Osteoblast (primary cell): ENCODE measurements around the gene MYOM1. TPM values are rescaled to one million over a fixed set of nuclear protein-coding genes. Genes with fewer than 3 reads are reported as not detected.

Experiments used
- DNase-seq: peaks from one replicate; pipeline ENCODE4 v3.0.0; 2011; ENCODE audit warnings: low spot score, mixed read lengths; ENCODE audit not compliant: insufficient read length; ENCODE audit errors: missing footprints
- H2AFZ ChIP-seq: 2 replicates; pipeline ENCODE4 v1.6.0; 2011; ENCODE audit warnings: mild to moderate bottlenecking, low read length
- H3K27ac ChIP-seq: 2 replicates; pipeline ENCODE4 v1.5.1; 2011; ENCODE audit warnings: mild to moderate bottlenecking, low read depth, low read length, moderate library complexity
- H3K27me3 ChIP-seq: 2 replicates; pipeline ENCODE4 v1.6.0; 2012; ENCODE audit warnings: mild to moderate bottlenecking, control low read depth, inconsistent platforms, low read length, moderate library complexity; ENCODE audit not compliant: insufficient read depth
- H3K36me3 ChIP-seq: 2 replicates; pipeline ENCODE4 v1.5.1; 2011; ENCODE audit warnings: mild to moderate bottlenecking, low read length, control low read depth, moderate library complexity; ENCODE audit not compliant: insufficient read depth
- H3K4me1 ChIP-seq: 2 replicates; pipeline ENCODE4 v1.5.1; 2011; ENCODE audit warnings: mild to moderate bottlenecking, low read length, control low read depth, moderate library complexity; ENCODE audit not compliant: insufficient read depth
- H3K4me2 ChIP-seq: 2 replicates; pipeline ENCODE4 v1.6.0; 2011; ENCODE audit warnings: mild to moderate bottlenecking, low read length; ENCODE audit not compliant: insufficient read depth
- H3K4me3 ChIP-seq: fragments of 200-600 bp; sonication (generic); 3 replicates; pipeline ENCODE4 v1.5.1; 2012; ENCODE audit warnings: mild to moderate bottlenecking, low read length, inconsistent platforms; ENCODE audit not compliant: insufficient read depth
- H3K79me2 ChIP-seq: 2 replicates; pipeline ENCODE4 v1.6.0; 2012; ENCODE audit warnings: mild to moderate bottlenecking, low read length, control low read depth, inconsistent platforms; ENCODE audit not compliant: insufficient read depth
- H3K9me3 ChIP-seq: 2 replicates; pipeline ENCODE4 v1.5.1; 2011; ENCODE audit warnings: low read depth, low read length, control low read depth
- H4K20me1 ChIP-seq: 2 replicates; pipeline ENCODE4 v1.6.0; 2012; ENCODE audit warnings: mild to moderate bottlenecking, low read length, control low read depth; ENCODE audit not compliant: insufficient read depth
- total RNA-seq: library from RNA; depleted of rRNA; stranded (reverse); fragments of >200 nt; gene quantifications from 2 replicates; pipeline ENCODE4 v1.2.3, GENCODE V29; 2012
- TF ChIP-seq, protein P1 (sequence below): IDR thresholded peaks from 2 replicates; pipeline ENCODE4 v1.5.1; 2011; ENCODE audit warnings: mild to moderate bottlenecking, low read depth, low read length, moderate library complexity; ENCODE audit errors: extremely low read depth

The MYOM1 gene
- total RNA-seq, 1 donor, result 1.8 TPM

DNA sequence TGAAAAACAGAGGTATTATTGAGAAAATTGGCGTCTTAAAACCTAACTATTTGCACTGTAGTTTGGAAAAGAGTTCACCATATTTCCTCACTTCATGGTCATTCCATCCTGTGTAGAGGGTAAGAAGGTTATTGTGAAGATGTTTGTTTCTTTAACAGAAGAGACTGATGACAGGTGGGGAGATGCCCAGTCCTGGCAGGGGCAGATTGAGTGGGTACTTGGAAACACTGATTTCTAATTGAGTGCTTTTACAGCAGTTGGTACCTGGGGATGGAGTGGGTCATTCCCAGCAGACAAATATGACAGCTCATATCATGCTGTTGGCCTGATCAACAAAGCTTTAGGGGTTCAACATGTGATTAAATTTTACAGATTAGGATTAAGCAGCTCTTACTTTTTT, 67.5 kb downstream of the MYOM1 start:
- no peak for DNase-seq
- TF ChIP-seq, protein P1, sequence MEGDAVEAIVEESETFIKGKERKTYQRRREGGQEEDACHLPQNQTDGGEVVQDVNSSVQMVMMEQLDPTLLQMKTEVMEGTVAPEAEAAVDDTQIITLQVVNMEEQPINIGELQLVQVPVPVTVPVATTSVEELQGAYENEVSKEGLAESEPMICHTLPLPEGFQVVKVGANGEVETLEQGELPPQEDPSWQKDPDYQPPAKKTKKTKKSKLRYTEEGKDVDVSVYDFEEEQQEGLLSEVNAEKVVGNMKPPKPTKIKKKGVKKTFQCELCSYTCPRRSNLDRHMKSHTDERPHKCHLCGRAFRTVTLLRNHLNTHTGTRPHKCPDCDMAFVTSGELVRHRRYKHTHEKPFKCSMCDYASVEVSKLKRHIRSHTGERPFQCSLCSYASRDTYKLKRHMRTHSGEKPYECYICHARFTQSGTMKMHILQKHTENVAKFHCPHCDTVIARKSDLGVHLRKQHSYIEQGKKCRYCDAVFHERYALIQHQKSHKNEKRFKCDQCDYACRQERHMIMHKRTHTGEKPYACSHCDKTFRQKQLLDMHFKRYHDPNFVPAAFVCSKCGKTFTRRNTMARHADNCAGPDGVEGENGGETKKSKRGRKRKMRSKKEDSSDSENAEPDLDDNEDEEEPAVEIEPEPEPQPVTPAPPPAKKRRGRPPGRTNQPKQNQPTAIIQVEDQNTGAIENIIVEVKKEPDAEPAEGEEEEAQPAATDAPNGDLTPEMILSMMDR, result no peak
- no peaks in the 10 kb centered on the region for H3K27me3 ChIP-seq
- no peak overlapping the region for H3K4me2 ChIP-seq
- H2AFZ ChIP-seq, result no peak overlapping the region
- H3K4me3 ChIP-seq, result no peak overlapping the region
- H3K9me3 ChIP-seq, result no peaks in the 10 kb centered on the region
- H3K4me1 ChIP-seq, result peaks cover 17% of the 10 kb centered on the region
- no peaks in the 10 kb centered on the region for H3K36me3 ChIP-seq
- H3K27ac ChIP-seq, result no peak overlapping the region
- no peaks in the 10 kb centered on the region for H4K20me1 ChIP-seq
- H3K79me2 ChIP-seq, result no peaks in the 10 kb centered on the region

DNA sequence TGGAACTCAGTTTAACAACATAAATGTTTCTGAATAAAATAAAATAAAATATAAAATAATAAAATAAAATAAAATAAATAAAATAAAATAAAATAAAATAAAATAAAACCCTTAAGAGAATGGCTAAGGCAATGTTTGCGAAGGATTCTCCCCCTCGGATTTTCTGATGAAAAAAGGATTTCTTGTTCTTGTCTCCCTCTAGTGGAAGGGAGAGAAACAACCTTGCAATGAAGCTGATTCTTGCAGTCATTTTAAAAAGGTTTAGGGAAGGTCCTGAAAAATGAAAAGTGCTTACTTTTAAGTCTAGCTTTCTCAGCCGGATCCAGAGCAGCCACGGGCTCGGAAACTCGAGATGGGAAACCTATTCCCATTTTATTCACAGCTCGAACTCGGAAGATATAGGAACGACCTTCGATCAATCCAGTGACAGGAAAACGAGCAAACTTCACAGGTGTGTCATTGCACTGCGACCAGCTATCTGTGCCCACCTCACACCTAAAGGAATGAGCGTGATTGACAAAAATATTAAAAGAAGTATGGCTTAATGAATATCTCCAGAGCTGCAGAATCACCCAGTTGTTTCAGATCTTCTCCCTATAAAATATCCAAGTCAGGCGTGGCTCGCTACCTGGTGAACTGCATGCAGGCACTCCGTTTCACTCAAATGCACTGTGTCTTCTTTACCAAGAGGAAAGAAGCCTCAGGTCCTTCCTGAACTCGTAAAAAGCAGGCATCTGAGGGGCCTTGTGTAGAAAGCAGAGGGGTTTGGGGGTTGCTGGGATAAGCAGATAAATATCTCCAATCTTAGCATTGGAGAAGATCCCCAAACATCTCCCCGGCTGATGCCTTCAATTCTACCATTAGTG, 68.1 kb downstream of the MYOM1 start:
- TF ChIP-seq, protein P1, result peak; percentile 62
- Histone ChIP-seq H3K27ac (no peak overlapping the region), H3K4me3 (no peak overlapping the region), H3K27me3 (no peaks in the 10 kb centered on the region), H4K20me1 (no peaks in the 10 kb centered on the region), H3K36me3 (no peaks in the 10 kb centered on the region), H3K79me2 (no peaks in the 10 kb centered on the region), H3K4me1 (peaks cover 17% of the 10 kb centered on the region), H3K9me3 (no peaks in the 10 kb centered on the region), H2AFZ (no peak overlapping the region), H3K4me2 (no peak overlapping the region)
- DNase-seq, result peak; percentile 72

DNA sequence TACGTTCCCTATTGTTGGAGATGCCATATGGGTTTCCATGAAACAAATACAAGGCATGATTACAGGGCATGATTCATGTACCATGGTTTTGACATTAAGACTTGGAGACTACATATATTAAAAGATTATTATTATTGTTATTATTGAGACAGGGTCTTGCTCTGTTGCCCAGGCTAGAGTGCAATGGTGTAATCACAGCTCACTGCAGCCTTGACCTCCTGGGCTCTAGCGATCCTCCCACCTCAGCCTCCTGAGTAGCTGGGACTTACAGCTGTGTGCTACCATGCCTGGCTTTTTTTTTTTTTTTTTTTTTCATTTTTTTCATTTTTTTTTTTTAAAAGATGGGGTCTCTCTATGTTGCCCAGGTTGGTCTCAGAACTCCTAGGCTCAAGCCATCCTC, 69.1 kb downstream of the MYOM1 start:
- Histone ChIP-seq H2AFZ (no peak overlapping the region), H3K79me2 (no peaks in the 10 kb centered on the region), H3K4me2 (no peak overlapping the region), H3K4me3 (no peak overlapping the region), H4K20me1 (no peaks in the 10 kb centered on the region), H3K9me3 (no peaks in the 10 kb centered on the region), H3K27me3 (no peaks in the 10 kb centered on the region), H3K36me3 (no peaks in the 10 kb centered on the region), H3K4me1 (peaks cover 9% of the 10 kb centered on the region), H3K27ac (no peak overlapping the region)
- no peak for DNase-seq
- TF ChIP-seq, protein P1, result no peak

DNA sequence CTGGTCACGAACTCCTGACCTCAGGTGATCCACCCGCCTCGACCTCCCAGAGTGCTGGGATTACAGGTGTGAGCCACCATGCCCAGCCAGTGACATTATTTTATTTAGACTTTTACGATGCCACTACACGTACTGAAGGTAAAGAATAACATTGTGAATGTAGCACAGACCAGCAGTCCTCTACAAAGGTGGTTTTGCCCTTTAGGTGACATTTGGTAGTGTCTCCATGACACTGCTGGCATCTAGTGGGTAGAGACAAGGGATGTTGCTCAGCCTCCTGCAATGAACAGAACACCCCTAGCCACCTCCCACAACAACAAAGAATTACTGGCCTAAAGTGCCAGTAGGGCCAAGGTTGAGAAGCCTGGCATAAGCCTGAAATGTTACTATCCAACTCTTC, 69.5 kb downstream of the MYOM1 start:
- H3K4me3 ChIP-seq, result no peak overlapping the region

More for the DNA sequence above, 69.5 kb downstream of the MYOM1 start:
- no peak overlapping the region for H3K27ac ChIP-seq
- H3K9me3 ChIP-seq, result no peaks in the 10 kb centered on the region
- H3K36me3 ChIP-seq, result no peaks in the 10 kb centered on the region
- H4K20me1 ChIP-seq, result no peaks in the 10 kb centered on the region
- peaks cover 5% of the 10 kb centered on the region for H3K4me1 ChIP-seq
- TF ChIP-seq, protein P1, result no peak
- H3K79me2 ChIP-seq, result no peaks in the 10 kb centered on the region
- no peaks in the 10 kb centered on the region for H3K27me3 ChIP-seq
- no peak overlapping the region for H2AFZ ChIP-seq
- H3K4me2 ChIP-seq, result no peak overlapping the region
- no peak for DNase-seq
